Loucy (cell line): ENCODE measurements around the gene LSM5.

Experiments used
- H2AFZ ChIP-seq: fragments of 200-600 bp; sonication (generic); 2 replicates; pipeline ENCODE4 v1.6.0; 2016; ENCODE audit warnings: antibody characterized with exemption, mild to moderate bottlenecking, low read length, moderate library complexity
- H3F3A ChIP-seq: fragments of 200-600 bp; 2 replicates; pipeline ENCODE4 v1.6.0; 2016; ENCODE audit warnings: antibody characterized with exemption, low read depth, mild to moderate bottlenecking
- H3K27me3 ChIP-seq: fragments of 200-600 bp; sonication (generic); 2 replicates; pipeline ENCODE4 v1.6.1; 2014; ENCODE audit warnings: low read length, mild to moderate bottlenecking; ENCODE audit not compliant: insufficient read depth, poor library complexity, severe bottlenecking
- H3K36me3 ChIP-seq: fragments of 200-600 bp; sonication (generic); 2 replicates; pipeline ENCODE4 v1.6.1; 2016; ENCODE audit warnings: low read length; ENCODE audit not compliant: insufficient read depth
- H3K4me1 ChIP-seq: fragments of 200-600 bp; sonication (generic); 2 replicates; pipeline ENCODE4 v1.5.1; 2014; ENCODE audit warnings: low read length, mild to moderate bottlenecking; ENCODE audit not compliant: insufficient read depth, poor library complexity, severe bottlenecking
- H3K4me2 ChIP-seq: fragments of 200-600 bp; sonication (generic); 2 replicates; pipeline ENCODE4 v1.6.0; 2014; ENCODE audit warnings: antibody characterized with exemption, low read length, low read depth, mild to moderate bottlenecking; ENCODE audit not compliant: poor library complexity, severe bottlenecking
- H3K4me3 ChIP-seq: fragments of 200-600 bp; sonication (generic); 2 replicates; pipeline ENCODE4 v1.5.1; 2014; ENCODE audit warnings: low read length, mild to moderate bottlenecking, mixed read lengths; ENCODE audit not compliant: poor library complexity, severe bottlenecking
- H3K79me2 ChIP-seq: fragments of 200-600 bp; sonication (generic); 2 replicates; pipeline ENCODE4 v1.6.1; 2014; ENCODE audit warnings: low read length; ENCODE audit not compliant: insufficient read depth
- H3K9ac ChIP-seq: fragments of 200-600 bp; sonication (generic); 2 replicates; pipeline ENCODE4 v1.6.0; 2014; ENCODE audit warnings: mild to moderate bottlenecking, low read depth, low read length, moderate library complexity; ENCODE audit not compliant: poor library complexity, severe bottlenecking
- H3K9me2 ChIP-seq: fragments of 200-600 bp; sonication (generic); replicated peaks from 2 replicates; pipeline ENCODE4 v1.6.1; 2016; ENCODE audit warnings: low read depth, low read length, mixed read lengths
- H3K9me3 ChIP-seq: fragments of 200-600 bp; sonication (generic); 2 replicates; pipeline ENCODE4 v1.6.1; 2014; ENCODE audit warnings: mild to moderate bottlenecking, antibody characterized with exemption, low read length, low read depth; ENCODE audit not compliant: insufficient read depth
- H4K20me1 ChIP-seq: fragments of 200-600 bp; sonication (generic); 2 replicates; pipeline ENCODE4 v1.6.0; 2014; ENCODE audit warnings: antibody characterized with exemption, low read length, mild to moderate bottlenecking; ENCODE audit not compliant: insufficient read depth, poor library complexity, severe bottlenecking
- EZH2phosphoT487 ChIP-seq: fragments of 200-600 bp; IDR thresholded peaks from 2 replicates; pipeline ENCODE4 v1.6.1; 2018; ENCODE audit warnings: antibody characterized with exemption, mild to moderate bottlenecking, moderate library complexity, borderline replicate concordance
- TF ChIP-seq, protein P1 (sequence below): fragments of 200-600 bp; sonication (generic); conservative IDR thresholded peaks from 2 replicates; pipeline ENCODE4 v1.5.1; 2014; ENCODE audit warnings: mild to moderate bottlenecking, antibody characterized with exemption, low read length

LSM5 gene

DNA sequence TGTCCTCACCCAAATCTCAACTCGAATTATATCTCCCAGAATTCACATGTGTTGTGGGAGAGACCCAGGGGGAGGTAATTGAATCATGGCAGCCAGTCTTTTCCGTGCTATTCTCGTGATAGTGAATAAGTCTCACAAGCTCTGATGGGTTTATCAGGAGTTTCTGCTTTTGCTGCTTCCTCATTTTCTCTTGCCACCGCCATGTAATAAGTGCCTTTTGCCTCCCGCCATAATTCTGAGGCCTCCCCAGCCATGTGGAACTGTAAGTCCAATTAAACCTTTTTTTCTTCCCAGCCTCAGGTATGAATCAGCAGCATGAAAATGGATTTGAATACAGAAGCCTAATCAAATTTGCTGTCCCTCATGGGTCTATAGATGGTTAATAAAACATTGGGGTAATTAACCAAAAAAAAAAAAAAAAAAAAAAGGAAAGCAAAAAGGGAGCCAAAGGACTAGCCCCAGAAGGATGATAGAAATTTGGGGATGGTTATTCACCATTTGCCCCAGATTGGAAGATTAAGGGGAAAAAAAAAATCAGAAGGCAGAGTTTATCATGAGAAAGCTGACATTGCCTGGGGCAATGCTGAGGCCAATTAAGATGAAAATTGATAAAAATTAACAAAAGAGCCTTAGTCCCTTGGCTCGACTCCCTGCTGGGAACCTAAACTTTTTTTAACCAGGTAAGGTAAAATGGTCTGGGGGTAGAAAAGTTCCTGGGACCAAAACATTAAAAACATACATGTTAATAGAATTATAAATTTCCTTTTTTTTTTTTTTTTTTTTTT is 32.8 kb upstream of the LSM5 start:
- Histone ChIP-seq H3K36me3 (peaks cover 10% of the 10 kb centered on the region; the same call in 1 of the 2 replicates), H4K20me1 (no peaks in the 10 kb centered on the region), H3F3A (no peaks in the 10 kb centered on the region), H3K4me3 (no peak overlapping the region), H3K4me1 (no peaks in the 10 kb centered on the region), H2AFZ (no peak overlapping the region), H3K9me2 (no peaks in the 10 kb centered on the region), H3K9ac (no peak overlapping the region), H3K27me3 (no peaks in the 10 kb centered on the region), H3K4me2 (no peak overlapping the region), H3K79me2 (peaks cover 79% of the 10 kb centered on the region), H3K9me3 (peaks cover 32% of the 10 kb centered on the region)
- TF ChIP-seq EZH2phosphoT487 = no peak
- TF ChIP-seq, protein P1, sequence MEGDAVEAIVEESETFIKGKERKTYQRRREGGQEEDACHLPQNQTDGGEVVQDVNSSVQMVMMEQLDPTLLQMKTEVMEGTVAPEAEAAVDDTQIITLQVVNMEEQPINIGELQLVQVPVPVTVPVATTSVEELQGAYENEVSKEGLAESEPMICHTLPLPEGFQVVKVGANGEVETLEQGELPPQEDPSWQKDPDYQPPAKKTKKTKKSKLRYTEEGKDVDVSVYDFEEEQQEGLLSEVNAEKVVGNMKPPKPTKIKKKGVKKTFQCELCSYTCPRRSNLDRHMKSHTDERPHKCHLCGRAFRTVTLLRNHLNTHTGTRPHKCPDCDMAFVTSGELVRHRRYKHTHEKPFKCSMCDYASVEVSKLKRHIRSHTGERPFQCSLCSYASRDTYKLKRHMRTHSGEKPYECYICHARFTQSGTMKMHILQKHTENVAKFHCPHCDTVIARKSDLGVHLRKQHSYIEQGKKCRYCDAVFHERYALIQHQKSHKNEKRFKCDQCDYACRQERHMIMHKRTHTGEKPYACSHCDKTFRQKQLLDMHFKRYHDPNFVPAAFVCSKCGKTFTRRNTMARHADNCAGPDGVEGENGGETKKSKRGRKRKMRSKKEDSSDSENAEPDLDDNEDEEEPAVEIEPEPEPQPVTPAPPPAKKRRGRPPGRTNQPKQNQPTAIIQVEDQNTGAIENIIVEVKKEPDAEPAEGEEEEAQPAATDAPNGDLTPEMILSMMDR = no peak

DNA sequence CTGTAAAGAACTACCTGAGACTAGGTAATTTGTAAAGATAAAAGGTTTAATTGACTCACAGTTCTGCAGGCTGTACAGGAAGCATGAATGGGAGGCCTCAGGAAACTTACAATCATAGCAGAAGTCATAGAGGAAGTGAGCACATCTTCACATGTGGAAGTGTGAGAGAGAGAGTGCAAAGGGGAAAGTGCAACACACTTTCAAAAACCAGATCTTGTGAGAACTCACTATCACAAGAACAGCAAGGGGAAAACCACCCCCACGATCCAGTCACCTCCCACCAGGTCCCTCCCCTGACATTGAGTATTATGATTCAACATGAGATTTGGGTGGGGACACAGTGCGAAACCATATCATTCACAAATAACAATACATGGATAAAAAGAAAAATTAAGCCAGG is 29.6 kb upstream of the LSM5 start:
- no peak overlapping the region for H2AFZ ChIP-seq
- no peaks in the 10 kb centered on the region for H4K20me1 ChIP-seq
- no peak overlapping the region for H3K4me2 ChIP-seq
- no peaks in the 10 kb centered on the region for H3K27me3 ChIP-seq
- peaks cover 35% of the 10 kb centered on the region for H3K9me3 ChIP-seq
- H3K9ac ChIP-seq = no peak overlapping the region
- no peaks in the 10 kb centered on the region for H3F3A ChIP-seq
- no peak for TF ChIP-seq EZH2phosphoT487
- TF ChIP-seq, protein P1 = no peak
- peaks cover 15% of the 10 kb centered on the region for H3K36me3 ChIP-seq
- no peak overlapping the region for H3K4me3 ChIP-seq
- no peaks in the 10 kb centered on the region for H3K9me2 ChIP-seq
- H3K79me2 ChIP-seq = peaks cover 73% of the 10 kb centered on the region
- H3K4me1 ChIP-seq = no peaks in the 10 kb centered on the region

GRCh38 chr7:32518534-32519140 is 28.5 kb upstream of the LSM5 start:
- Histone ChIP-seq H2AFZ (no peak overlapping the region), H3K4me3 (no peak overlapping the region), H3K4me2 (no peak overlapping the region), H3K79me2 (peaks cover 70% of the 10 kb centered on the region), H3K27me3 (no peaks in the 10 kb centered on the region), H3K36me3 (peaks cover 15% of the 10 kb centered on the region), H3F3A (no peaks in the 10 kb centered on the region), H3K9ac (no peak overlapping the region), H3K9me3 (peaks cover 35% of the 10 kb centered on the region), H4K20me1 (no peaks in the 10 kb centered on the region), H3K9me2 (no peaks in the 10 kb centered on the region), H3K4me1 (no peaks in the 10 kb centered on the region)
- TF ChIP-seq EZH2phosphoT487 = no peak
- TF ChIP-seq, protein P1 = no peak
